SK-N-SH (cell line): ENCODE measurements around the gene SNX11. TPM values are rescaled to one million over a fixed set of nuclear protein-coding genes. Genes with fewer than 3 reads are reported as not detected.

ENCODE experiments used
- CTCF ChIA-PET: fragments of 300-600, 350-600 bp; formaldehyde crosslinking; extraction: SDS; loops from one replicate; lab custom pipeline; 2021; lab: Yijun Ruan, JAX
- POLR2A ChIA-PET: fragments of 350-600 bp; sonication (Branson Sonifier 250); formaldehyde crosslinking; extraction: SDS; loops from one replicate; lab custom pipeline; 2020; ENCODE audit warnings: antibody characterized with exemption, inconsistent platforms; lab: Yijun Ruan, JAX
- DNase-seq: peaks from one replicate; pipeline ENCODE4 v3.0.0; 2012
- H2AFZ ChIP-seq: fragments of 200-600 bp; sonication (generic); 2 replicates; pipeline ENCODE4 v1.8.1; 2016; ENCODE audit warnings: antibody characterized with exemption, mild to moderate bottlenecking, low read depth
- H3F3A ChIP-seq: fragments of 200-600 bp; sonication (generic); replicated peaks from 2 replicates; pipeline ENCODE3; 2016; ENCODE audit warnings: antibody characterized with exemption, mild to moderate bottlenecking; ENCODE audit not compliant: insufficient read depth
- H3K27ac ChIP-seq, 2 experiments: fragments of 200-500 bp in 1 of 2; fragments of 200-600 bp in 1 of 2; sonication (Bioruptor generic) in 1 of 2; sonication (generic), shearing (Covaris generic) in 1 of 2; 2 replicates each; pipeline versions ENCODE4 v1.5.1 to v1.6.1; 2014 to 2016; ENCODE audit warnings: low read depth in 2 of 2, inconsistent platforms in 1 of 2, low read length in 1 of 2, mild to moderate bottlenecking in 1 of 2, mixed read lengths in 1 of 2
- H3K27me3 ChIP-seq: fragments of 200-600 bp; sonication (generic), shearing (Covaris generic); 2 replicates; pipeline ENCODE4 v1.6.1; 2016; ENCODE audit warnings: mixed run types; ENCODE audit not compliant: insufficient read depth
- H3K36me3 ChIP-seq, 2 experiments: fragments of 200-500 bp in 1 of 2; fragments of 200-600 bp in 1 of 2; sonication (Bioruptor generic) in 1 of 2; sonication (generic) in 1 of 2; replicated peaks in 1 of 2; 2 replicates each; pipeline versions ENCODE3 to v1.5.1; 2014 to 2016; ENCODE audit warnings: low read length in 1 of 2, mild to moderate bottlenecking in 1 of 2; ENCODE audit not compliant: insufficient read depth in 2 of 2, control insufficient read depth in 1 of 2
- H3K4me1 ChIP-seq, 2 experiments: fragments of 200-500 bp in 1 of 2; fragments of 200-600 bp in 1 of 2; sonication (Bioruptor generic) in 1 of 2; sonication (generic), shearing (Covaris generic) in 1 of 2; 2 replicates each; pipeline versions ENCODE4 v1.5.1 to v1.6.1; 2014 to 2016; ENCODE audit warnings: low read depth in 1 of 2, low read length in 1 of 2, mixed run types in 1 of 2; ENCODE audit not compliant: insufficient read depth in 2 of 2, control insufficient read depth in 1 of 2
- H3K4me2 ChIP-seq: fragments of 200-600 bp; sonication (generic), shearing (Covaris generic); 2 replicates; pipeline ENCODE4 v1.6.1; 2017; ENCODE audit warnings: mixed run types
- H3K4me3 ChIP-seq, 2 experiments: fragments of 200-500 bp in 1 of 2; fragments of 200-600 bp in 1 of 2; sonication (Bioruptor generic) in 1 of 2; sonication (generic), shearing (Covaris generic) in 1 of 2; 2 replicates each; pipeline versions ENCODE4 v1.5.1 to v1.8.1; 2014 to 2016; ENCODE audit warnings: low read depth in 2 of 2, inconsistent platforms in 1 of 2, low read length in 1 of 2, mild to moderate bottlenecking in 1 of 2, mixed read lengths in 1 of 2, moderate library complexity in 1 of 2
- H3K79me2 ChIP-seq: fragments of 200-600 bp; sonication (generic); 2 replicates; pipeline ENCODE4 v1.8.1; 2017; ENCODE audit warnings: mild to moderate bottlenecking; ENCODE audit not compliant: insufficient read depth
- H3K9ac ChIP-seq: fragments of 200-600 bp; sonication (generic); 2 replicates; pipeline ENCODE4 v1.6.1; 2017; ENCODE audit warnings: mixed run types
- H3K9me2 ChIP-seq: fragments of 200-600 bp; sonication (generic); 2 replicates; pipeline ENCODE4 v1.6.1; 2017; ENCODE audit warnings: mixed run types
- H3K9me3 ChIP-seq: fragments of 200-600 bp; sonication (generic); 2 replicates; pipeline ENCODE4 v1.6.1; 2017; ENCODE audit warnings: mixed run types, mild to moderate bottlenecking, moderate library complexity
- H4K20me1 ChIP-seq: fragments of 200-600 bp; sonication (generic); 2 replicates; pipeline ENCODE4 v1.6.1; 2017; ENCODE audit warnings: mild to moderate bottlenecking, mixed run types; ENCODE audit not compliant: insufficient read depth
- ELF1 ChIP-seq: IDR thresholded peaks from 2 replicates; pipeline ENCODE4 v1.4.0; 2012
- FOXM1 ChIP-seq: IDR thresholded peaks from 2 replicates; pipeline ENCODE4 v1.4.0; 2012; ENCODE audit warnings: low read depth, mild to moderate bottlenecking
- MEF2A ChIP-seq: IDR thresholded peaks from 2 replicates; pipeline ENCODE4 v1.4.0; 2012; ENCODE audit warnings: low read depth, borderline replicate concordance
- NFIC ChIP-seq: IDR thresholded peaks from 2 replicates; pipeline ENCODE4 v1.4.0; 2012; ENCODE audit warnings: borderline replicate concordance
- RAD21 ChIP-seq: IDR thresholded peaks from 2 replicates; pipeline ENCODE4 v1.6.1; 2012; ENCODE audit warnings: mild to moderate bottlenecking, low read length
- REST ChIP-seq: IDR thresholded peaks from 2 replicates; pipeline ENCODE4 v1.6.1; 2012; ENCODE audit warnings: mild to moderate bottlenecking, low read depth, low read length, moderate library complexity
- TEAD4 ChIP-seq: IDR thresholded peaks from 2 replicates; pipeline ENCODE4 v1.4.0; 2012; ENCODE audit warnings: mild to moderate bottlenecking, borderline replicate concordance; ENCODE audit not compliant: insufficient read depth
- USF1 ChIP-seq: IDR thresholded peaks from 2 replicates; pipeline ENCODE4 v1.4.0; 2012; ENCODE audit warnings: low read depth, borderline replicate concordance
- YY1 ChIP-seq: IDR thresholded peaks from 2 replicates; pipeline ENCODE4 v1.4.0; 2012; ENCODE audit warnings: low read depth, mild to moderate bottlenecking
- WGBS: methylation state at CpG from one replicate; pipeline ENCODE4 v1.1.6; 2017; ENCODE audit warnings: low lambda C conversion rate; 5-methylcytosine and 5-hydroxymethylcytosine counted together
- polyA plus RNA-seq, 3 experiments: library from polyadenylated mRNA; depleted of rRNA; stranded (reverse); fragments of >200 nt; gene quantifications; 2 replicates each; pipeline ENCODE4 v1.2.3, GENCODE V29; 2012
- TF ChIP-seq, protein P1 (sequence below): IDR thresholded peaks from 2 replicates; pipeline ENCODE4 v1.4.0; 2012; ENCODE audit warnings: low read depth, borderline replicate concordance
- TF ChIP-seq, protein P2 (sequence below): fragments of 200-600 bp; sonication (generic); IDR thresholded peaks from 2 replicates; pipeline ENCODE4 v1.6.1; 2017; ENCODE audit warnings: antibody characterized with exemption, mild to moderate bottlenecking, moderate library complexity

The SNX11 gene
- polyA plus RNA-seq, 1 of the 3 experiments (the other 2 are of a cell fraction), result 19.0 TPM

DNA sequence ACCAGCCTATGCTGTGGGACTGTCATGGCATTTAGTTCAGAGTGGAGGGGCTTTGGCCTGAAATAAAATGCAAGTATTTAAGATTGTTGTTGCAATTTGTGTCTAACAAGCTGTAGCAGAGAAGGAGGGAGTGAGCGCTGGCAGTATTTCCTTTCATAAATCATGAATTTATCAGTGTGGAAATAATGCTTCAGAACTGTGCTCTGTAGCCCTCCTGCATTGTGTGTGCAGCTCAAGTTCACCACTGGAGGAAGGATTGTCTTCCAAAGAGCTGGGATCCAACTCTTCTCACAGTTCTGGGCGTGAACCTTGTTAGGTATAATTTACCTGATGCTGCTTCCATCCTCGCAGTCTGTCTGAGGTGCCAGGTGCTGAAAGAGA lies 15.1 kb downstream of the SNX11 start:
- H3K79me2 ChIP-seq, result no peaks in the 10 kb centered on the region
- POLR2A ChIA-PET, result no interaction called here
- H3K27ac ChIP-seq, result no peak overlapping the region
- H3K27me3 ChIP-seq, result no peaks in the 10 kb centered on the region
- TF ChIP-seq RAD21 (no peak), YY1 (no peak), USF1 (no peak), MEF2A (no peak), ELF1 (no peak), TEAD4 (no peak), FOXM1 (no peak)
- TF ChIP-seq, protein P1, sequence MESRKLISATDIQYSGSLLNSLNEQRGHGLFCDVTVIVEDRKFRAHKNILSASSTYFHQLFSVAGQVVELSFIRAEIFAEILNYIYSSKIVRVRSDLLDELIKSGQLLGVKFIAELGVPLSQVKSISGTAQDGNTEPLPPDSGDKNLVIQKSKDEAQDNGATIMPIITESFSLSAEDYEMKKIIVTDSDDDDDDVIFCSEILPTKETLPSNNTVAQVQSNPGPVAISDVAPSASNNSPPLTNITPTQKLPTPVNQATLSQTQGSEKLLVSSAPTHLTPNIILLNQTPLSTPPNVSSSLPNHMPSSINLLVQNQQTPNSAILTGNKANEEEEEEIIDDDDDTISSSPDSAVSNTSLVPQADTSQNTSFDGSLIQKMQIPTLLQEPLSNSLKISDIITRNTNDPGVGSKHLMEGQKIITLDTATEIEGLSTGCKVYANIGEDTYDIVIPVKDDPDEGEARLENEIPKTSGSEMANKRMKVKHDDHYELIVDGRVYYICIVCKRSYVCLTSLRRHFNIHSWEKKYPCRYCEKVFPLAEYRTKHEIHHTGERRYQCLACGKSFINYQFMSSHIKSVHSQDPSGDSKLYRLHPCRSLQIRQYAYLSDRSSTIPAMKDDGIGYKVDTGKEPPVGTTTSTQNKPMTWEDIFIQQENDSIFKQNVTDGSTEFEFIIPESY, result no peak
- H3K9ac ChIP-seq, result no peak overlapping the region
- no peaks in the 10 kb centered on the region for H3K9me2 ChIP-seq
- no peak overlapping the region for H3K4me2 ChIP-seq
- CTCF ChIA-PET, result interaction anchor here (0.5 to 17.8 kb wide), 9 partner anchors 8 to 152 kb away, joined by 3 to 232 read pairs (median 5); partner anchors contain the start of gene CDK5RAP3
- no peak overlapping the region for H3K4me3 ChIP-seq
- H3F3A ChIP-seq, result no peaks in the 10 kb centered on the region
- no peaks in the 10 kb centered on the region for H3K9me3 ChIP-seq
- peaks cover 50 to 62% of the 10 kb centered on the region in 2 experiments for H3K36me3 ChIP-seq
- peaks cover 7 to 13% of the 10 kb centered on the region in 2 experiments; a peak in 1 of 4 replicates for H3K4me1 ChIP-seq
- no peaks in the 10 kb centered on the region for H4K20me1 ChIP-seq
- WGBS, result 93% methylated on average over 3 of the region's 3 CpGs
- no peak for DNase-seq
- H2AFZ ChIP-seq, result no peak overlapping the region

DNA sequence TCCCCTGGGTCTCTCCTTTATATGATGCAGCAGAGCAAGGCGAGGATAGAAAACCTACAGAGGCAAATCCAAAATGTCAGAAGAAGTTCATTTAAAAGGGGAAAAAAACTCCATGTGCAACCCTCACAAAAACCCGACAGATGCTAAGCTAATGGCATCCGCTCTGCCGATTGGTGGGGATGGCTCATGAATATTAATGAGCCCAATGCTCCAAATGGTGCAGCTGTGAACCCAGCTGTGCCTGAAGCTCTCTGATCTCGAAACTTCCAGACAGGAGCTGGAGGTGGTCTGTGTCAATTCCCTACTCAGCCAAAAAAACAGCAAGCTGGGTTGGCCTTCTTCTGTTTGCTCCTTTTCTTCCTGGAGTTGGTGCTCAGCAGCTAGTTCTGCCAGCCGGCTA lies 15.5 kb downstream of the SNX11 start:
- Histone ChIP-seq H3K9me2 (no peaks in the 10 kb centered on the region), H3K27ac (no peak overlapping the region), H3K36me3 (peaks cover 46 to 58% of the 10 kb centered on the region in 2 experiments), H3K9ac (no peak overlapping the region), H2AFZ (no peak overlapping the region), H3K4me1 (peaks cover 7 to 16% of the 10 kb centered on the region in 2 experiments; a peak in 1 of 4 replicates), H3K27me3 (no peaks in the 10 kb centered on the region), H4K20me1 (no peaks in the 10 kb centered on the region), H3K79me2 (no peaks in the 10 kb centered on the region), H3F3A (no peaks in the 10 kb centered on the region), H3K4me2 (no peak overlapping the region), H3K4me3 (no peak overlapping the region), H3K9me3 (no peaks in the 10 kb centered on the region)
- TF ChIP-seq NFIC (no peak), REST (no peak)
- TF ChIP-seq, protein P1, result no peak
- TF ChIP-seq, protein P2, sequence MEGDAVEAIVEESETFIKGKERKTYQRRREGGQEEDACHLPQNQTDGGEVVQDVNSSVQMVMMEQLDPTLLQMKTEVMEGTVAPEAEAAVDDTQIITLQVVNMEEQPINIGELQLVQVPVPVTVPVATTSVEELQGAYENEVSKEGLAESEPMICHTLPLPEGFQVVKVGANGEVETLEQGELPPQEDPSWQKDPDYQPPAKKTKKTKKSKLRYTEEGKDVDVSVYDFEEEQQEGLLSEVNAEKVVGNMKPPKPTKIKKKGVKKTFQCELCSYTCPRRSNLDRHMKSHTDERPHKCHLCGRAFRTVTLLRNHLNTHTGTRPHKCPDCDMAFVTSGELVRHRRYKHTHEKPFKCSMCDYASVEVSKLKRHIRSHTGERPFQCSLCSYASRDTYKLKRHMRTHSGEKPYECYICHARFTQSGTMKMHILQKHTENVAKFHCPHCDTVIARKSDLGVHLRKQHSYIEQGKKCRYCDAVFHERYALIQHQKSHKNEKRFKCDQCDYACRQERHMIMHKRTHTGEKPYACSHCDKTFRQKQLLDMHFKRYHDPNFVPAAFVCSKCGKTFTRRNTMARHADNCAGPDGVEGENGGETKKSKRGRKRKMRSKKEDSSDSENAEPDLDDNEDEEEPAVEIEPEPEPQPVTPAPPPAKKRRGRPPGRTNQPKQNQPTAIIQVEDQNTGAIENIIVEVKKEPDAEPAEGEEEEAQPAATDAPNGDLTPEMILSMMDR, result no peak
- no peak for DNase-seq
- CTCF ChIA-PET, result interaction anchor here (0.5 to 17.8 kb wide), 14 partner anchors 7 to 152 kb away, joined by 3 to 232 read pairs (median 4); partner anchors contain the start of gene CDK5RAP3
- POLR2A ChIA-PET, result interaction anchor here (0.7 kb wide), 1 partner anchor 98 kb away, joined by 3 read pairs; no protein-coding TSS in a partner anchor
- 93% methylated on average over 6 of the region's 6 CpGs for WGBS
